Right lobe of liver (tissue), 6 donors: ENCODE results near the gene VSTM2B. TPM values are rescaled to one million over a fixed set of nuclear protein-coding genes. Genes with fewer than 3 reads are reported as not detected.

Experiments
- ATAC-seq, 4 donors: fragments of 200-7000 bp; cut with Tn5 transposase; one replicate each; pipeline ENCODE4 v1.9.1; 2020; ENCODE audit warnings: mild to moderate bottlenecking in 4 of 4, moderate library complexity in 4 of 4
- DNase-seq, 3 donors: peaks; one replicate each; pipeline ENCODE4 v3.0.0-alpha.2; 2020
- H3K27ac ChIP-seq, 3 donors: fragments of 200-600 bp; one replicate each; pipeline ENCODE4 v1.8.0; 2022
- H3K27me3 ChIP-seq, 2 donors: fragments of 200-600 bp; one replicate each; pipeline ENCODE4 v1.8.0; 2022
- H3K36me3 ChIP-seq, 4 donors: fragments of 200-600 bp; sonication (generic) in 1 of 4; one replicate each; pipeline versions ENCODE4 v1.5.1 to v1.8.0; 2017 to 2022; ENCODE audit warnings: control low read depth in 1 of 4
- H3K4me1 ChIP-seq, 4 donors: fragments of 200-600 bp; sonication (generic) in 1 of 4; one replicate each; pipeline versions ENCODE4 v1.5.1 to v1.8.0; 2017 to 2022; ENCODE audit warnings: control low read depth in 1 of 4
- H3K4me3 ChIP-seq, 3 donors: fragments of 200-600 bp; one replicate each; pipeline ENCODE4 v1.8.0; 2022
- H3K9me3 ChIP-seq, 4 donors: fragments of 200-600 bp; sonication (generic) in 1 of 4; one replicate each; pipeline versions ENCODE4 v1.5.1 to v1.8.0; 2017 to 2022; ENCODE audit warnings: control low read depth in 1 of 4
- CTCF ChIP-seq, 4 donors: fragments of 200-600 bp in 3 of 4; fragments of 450-650 bp in 1 of 4; IDR thresholded peaks; one replicate each; pipeline versions ENCODE4 v1.5.1 to v1.8.0; 2016 to 2022; ENCODE audit warnings: antibody characterized with exemption in 4 of 4, mild to moderate bottlenecking in 2 of 4
- POLR2A ChIP-seq: fragments of 450-650 bp; IDR thresholded peaks from one replicate; pipeline ENCODE4 v1.6.1; 2017; ENCODE audit warnings: antibody characterized with exemption, mild to moderate bottlenecking
- WGBS: methylation state at CpG from one replicate; pipeline ENCODE4 v1.1.6; 2018; ENCODE audit warnings: low coverage, low lambda C conversion rate; ENCODE audit not compliant: insufficient coverage; ENCODE audit errors: missing lambda C conversion rate; 5-methylcytosine and 5-hydroxymethylcytosine counted together
- intact Hi-C, 2 donors: fragments of 100-400 bp; cut with DNase I; formaldehyde crosslinking; loops; one replicate each; pipeline versions ENCODE4 v1.11.2 to v1.14.1; 2022
- total RNA-seq, 6 experiments: library from RNA; depleted of rRNA in 2 of 6; stranded (reverse); fragments of >200 nt in 2 of 6; fragmentation: NEBNext Ultra II Directional in 3 of 6; extraction: Animal tissue kit (Norgen Biotek cat#: 25700) in 3 of 6; gene quantifications; one replicate each; pipeline versions ENCODE4 v1.1.0 to v1.2.4, GENCODE V29; 2016 to 2023
- donor health status: DM: no; HTN: yes; CAD: no.
- donor health status: DM: no; HTN: no; CAD: no.
- donor health status: DM: no; HTN: no; CAD: no.
- donor health status: DM: no; HTN: yes; CAD: no.
- donor health status: DM: no; HTN: yes; CAD: no.

VSTM2B gene
- total RNA-seq, 6 experiments from 2014 or later, result not detected

GRCh38 chr19:29479941-29480340 is 45.9 kb upstream of the VSTM2B start:
- H3K9me3 ChIP-seq, result no peaks in the 10 kb centered on the region
- H3K4me1 ChIP-seq, result no peaks in the 10 kb centered on the region
- WGBS, result no CpG with 5 or more reads among the region's 3 CpGs
- ATAC-seq, result no peak
- intact Hi-C loops, result no loop called here
- TF ChIP-seq CTCF (IDR thresholded peaks at IDR 0.05) (no peak), POLR2A (no peak)
- no peak overlapping the region for H3K27ac ChIP-seq
- H3K27me3 ChIP-seq, result no peaks in the 10 kb centered on the region
- no peak overlapping the region for H3K4me3 ChIP-seq
- H3K36me3 ChIP-seq, result no peaks in the 10 kb centered on the region
- DNase-seq, result no peak

GRCh38 chr19:29480507-29480906 is 45.3 kb upstream of the VSTM2B start:
- intact Hi-C loops, result no loop called here
- no peak for ATAC-seq
- TF ChIP-seq CTCF (IDR thresholded peaks at IDR 0.05) (no peak), POLR2A (no peak)
- H3K27me3 ChIP-seq, result no peaks in the 10 kb centered on the region
- H3K27ac ChIP-seq, result no peak overlapping the region
- DNase-seq, result no peak
- H3K4me3 ChIP-seq, result no peak overlapping the region
- H3K36me3 ChIP-seq, result no peaks in the 10 kb centered on the region
- no peaks in the 10 kb centered on the region for H3K4me1 ChIP-seq
- 38% methylated on average over 3 of the region's 7 CpGs for WGBS
- H3K9me3 ChIP-seq, result no peaks in the 10 kb centered on the region

GRCh38 chr19:29482855-29483640 is 42.7 kb upstream of the VSTM2B start:
- 43% methylated on average over 6 of the region's 7 CpGs for WGBS
- Histone ChIP-seq H3K27me3 (no peaks in the 10 kb centered on the region), H3K9me3 (no peaks in the 10 kb centered on the region), H3K36me3 (no peaks in the 10 kb centered on the region), H3K4me3 (no peak overlapping the region), H3K4me1 (no peaks in the 10 kb centered on the region), H3K27ac (no peak overlapping the region)
- TF ChIP-seq CTCF (IDR thresholded peaks at IDR 0.05) (no peak), POLR2A (no peak)
- intact Hi-C loops, result no loop called here
- ATAC-seq, result no peak
- no peak for DNase-seq

- Histone ChIP-seq H3K4me3 (no peak overlapping the region), H3K27ac (no peak overlapping the region), H3K4me1 (no peaks in the 10 kb centered on the region), H3K27me3 (no peaks in the 10 kb centered on the region), H3K9me3 (no peaks in the 10 kb centered on the region), H3K36me3 (no peaks in the 10 kb centered on the region)
- ATAC-seq (no peak), DNase-seq (no peak)
- intact Hi-C loops, result no loop called here
- 60% methylated on average over 2 of the region's 5 CpGs for WGBS
- TF ChIP-seq POLR2A (no peak), CTCF (IDR thresholded peaks at IDR 0.05) (no peak)
These were observed 42.2 kb upstream of the VSTM2B start for GRCh38 chr19:29483641-29483920.
